ENCODE measurements around the gene ACADS.

Gene ACADS

DNA sequence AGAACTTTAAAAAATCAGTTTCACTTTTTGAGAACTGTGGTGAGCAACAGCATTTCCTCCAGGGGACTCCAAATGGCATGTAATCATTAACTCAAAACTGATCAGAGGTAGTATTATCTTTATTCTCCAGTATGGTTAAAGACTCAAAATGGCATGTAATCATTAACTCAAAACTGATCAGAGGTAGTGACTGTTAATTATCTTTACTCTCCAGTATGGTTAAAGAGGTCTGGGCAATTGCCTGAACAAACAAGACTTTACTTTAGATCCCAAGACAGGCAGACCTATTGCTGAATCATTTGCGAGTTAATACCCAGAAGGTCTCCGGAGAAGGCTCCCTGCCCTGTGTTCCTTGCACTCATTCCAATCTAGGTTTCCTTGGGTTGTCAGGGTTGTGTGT, 6.6 kb upstream of the ACADS start:
- H3K4me3 ChIP-seq (ENCODE audit: low read length) = no peak overlapping the region
- DNase-seq (ENCODE audit: low read depth) = no peak
- TF ChIP-seq CTCF (IDR thresholded peaks at IDR 0.05; ENCODE audit: insufficient read depth, low read depth, low read length, missing control alignments) = no peak

DNA sequence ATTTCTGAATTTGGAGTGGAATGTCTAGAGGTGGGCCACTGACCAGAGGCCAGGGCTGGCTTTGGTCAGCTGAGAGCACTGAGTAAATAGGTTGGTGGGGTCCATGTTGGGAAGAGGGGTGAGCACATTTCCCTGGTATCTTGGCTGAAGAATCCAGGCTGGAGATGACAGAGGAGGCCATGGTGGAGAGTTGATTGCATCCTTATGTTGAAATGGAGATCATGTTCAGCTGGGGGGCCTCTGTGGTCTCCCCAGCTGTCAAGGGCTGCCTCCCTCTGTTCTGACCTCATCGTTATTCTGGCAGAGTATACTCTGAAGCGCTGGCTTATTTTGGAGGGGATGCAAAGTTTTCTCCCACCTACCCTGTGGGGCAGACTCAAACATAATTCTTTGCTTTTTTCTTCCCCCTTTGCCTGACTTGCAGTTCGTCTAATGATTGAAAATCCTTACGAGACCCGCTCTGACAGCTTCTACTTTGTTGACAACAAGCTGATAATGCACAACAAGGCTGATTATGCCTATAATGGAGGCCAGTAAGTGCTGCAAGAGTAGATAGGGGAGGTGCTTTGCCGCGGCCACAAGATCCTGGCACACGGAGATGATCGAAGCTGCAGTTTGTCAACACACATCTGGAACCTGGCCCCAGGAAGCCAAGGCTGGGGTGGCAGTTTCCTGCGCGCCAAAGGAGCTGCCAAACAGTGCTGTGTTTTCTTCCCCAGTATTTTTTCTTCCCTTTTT, 6.0 kb upstream of the ACADS start:
- no peak overlapping the region for H3K4me3 ChIP-seq (ENCODE audit: low read length)
- no peak for TF ChIP-seq CTCF (IDR thresholded peaks at IDR 0.05; ENCODE audit: insufficient read depth, low read depth, low read length, missing control alignments)
- DNase-seq (ENCODE audit: low read depth) = no peak

DNA sequence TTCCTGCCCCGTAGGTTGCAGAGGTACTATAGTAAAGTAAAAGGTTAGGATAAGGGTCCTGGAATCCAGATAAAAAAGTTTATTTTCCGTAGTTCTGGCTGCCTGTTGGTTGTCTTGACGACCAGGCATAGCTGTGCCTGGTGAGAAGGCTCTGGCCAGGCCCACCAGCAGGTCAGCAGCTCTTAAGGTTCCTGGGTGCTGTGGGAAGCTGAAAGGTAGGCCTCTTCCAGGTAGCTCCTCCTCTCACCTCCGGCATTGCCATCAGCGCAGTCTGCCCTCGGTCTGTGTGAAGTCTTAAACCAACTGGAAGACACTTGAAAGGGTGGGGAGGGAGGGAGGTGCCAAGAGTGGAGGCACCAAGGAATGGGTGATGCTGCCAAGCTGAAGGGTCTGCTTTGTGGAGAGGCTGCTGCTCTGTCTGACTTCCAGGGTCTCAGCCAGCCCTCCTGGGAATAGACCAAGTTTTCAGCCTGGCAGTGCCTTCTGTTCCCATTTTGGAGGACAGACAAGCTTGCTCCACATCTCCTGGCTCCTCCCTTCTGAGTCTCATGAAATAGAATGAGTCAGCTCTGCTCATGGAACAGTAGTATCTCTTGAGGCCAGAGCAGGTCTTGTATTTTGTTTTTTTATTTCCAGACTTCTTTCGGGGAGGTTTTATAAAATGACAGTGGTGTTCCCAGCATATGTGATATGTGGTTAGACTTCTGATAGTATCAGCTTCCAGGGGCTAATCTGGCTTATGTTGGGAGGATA, 5.2 kb upstream of the ACADS start:
- no peak overlapping the region for H3K4me3 ChIP-seq (ENCODE audit: low read length)
- TF ChIP-seq CTCF (IDR thresholded peaks at IDR 0.05; ENCODE audit: insufficient read depth, low read depth, low read length, missing control alignments) = no peak
- peak; percentile 76 for DNase-seq (ENCODE audit: low read depth)

GRCh38 chr12:120720987-120721801, 4.4 kb upstream of the ACADS start:
- no peak overlapping the region for H3K4me3 ChIP-seq (ENCODE audit: low read length)
- no peak for DNase-seq (ENCODE audit: low read depth)
- no peak for TF ChIP-seq CTCF (IDR thresholded peaks at IDR 0.05; ENCODE audit: insufficient read depth, low read depth, low read length, missing control alignments)

- H3K4me3 ChIP-seq (ENCODE audit: low read length) = no peak overlapping the region
- DNase-seq (ENCODE audit: low read depth) = no peak
- no peak for TF ChIP-seq CTCF (IDR thresholded peaks at IDR 0.05; ENCODE audit: insufficient read depth, low read depth, low read length, missing control alignments)
These were observed 3.8 kb upstream of the ACADS start for GRCh38 chr12:120721866-120722265.

DNA sequence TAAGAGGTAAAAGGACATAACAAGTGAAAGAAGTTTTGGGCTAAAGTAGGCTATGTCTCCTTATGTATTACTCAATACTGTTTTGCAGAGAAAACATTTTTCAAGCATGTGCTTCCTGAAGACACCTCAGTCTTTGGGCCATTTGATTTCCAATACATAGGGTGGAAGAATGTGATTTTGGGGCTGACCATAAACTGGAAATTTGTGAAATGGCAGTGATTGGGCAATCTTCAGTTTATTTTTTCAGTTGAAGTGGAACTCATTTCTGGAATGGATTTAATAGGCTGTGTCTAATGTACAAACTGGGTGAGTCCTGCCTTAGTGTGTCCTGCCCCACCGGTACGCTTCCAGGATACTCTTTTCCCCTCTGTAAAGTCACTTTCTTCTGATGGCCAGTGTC, 2.8 kb upstream of the ACADS start:
- TF ChIP-seq CTCF (IDR thresholded peaks at IDR 0.05; ENCODE audit: insufficient read depth, low read depth, low read length, missing control alignments) = no peak
- no peak overlapping the region for H3K4me3 ChIP-seq (ENCODE audit: low read length)
- no peak for DNase-seq (ENCODE audit: low read depth)
